GM21529 (cell line): ENCODE measurements around the gene KIF3A.

ENCODE experiments used
- ATAC-seq: cut with Tn5 transposase; IDR thresholded peaks from one replicate; pipeline ENCODE4 v1.9.1; 2021; ENCODE audit not compliant: unreplicated experiment

KIF3A gene

GRCh38 chr5:132664696-132665209 is 72.6 kb downstream of the KIF3A start:
- ATAC-seq = no peak

- peak; percentile 44 for ATAC-seq
Observed at GRCh38 chr5:132663771-132664695, 73.3 kb downstream of the KIF3A start.

GRCh38 chr5:132662925-132663770 is 74.2 kb downstream of the KIF3A start:
- peak; percentile 60 for ATAC-seq

- ATAC-seq = no peak
Observed at GRCh38 chr5:132662004-132662401, 75.3 kb downstream of the KIF3A start.

- no peak for ATAC-seq
Observed at GRCh38 chr5:132661231-132662003, 75.9 kb downstream of the KIF3A start.

- no peak for ATAC-seq
Observed at GRCh38 chr5:132659598-132660493, 77.5 kb downstream of the KIF3A start.

- ATAC-seq = no peak
Observed at GRCh38 chr5:132658381-132659302, 78.7 kb downstream of the KIF3A start.

GRCh38 chr5:132657676-132658380 is 79.5 kb downstream of the KIF3A start, which contains the start of gene IL13:
Gene IL13 (plus strand): TSS chr5:132658173. CDS start chr5:132658187, 14 bp downstream.
- no peak for ATAC-seq

GRCh38 chr5:132656774-132657355 is 80.5 kb downstream of the KIF3A start:
- ATAC-seq = no peak

GRCh38 chr5:132655821-132656773 is 81.2 kb downstream of the KIF3A start:
- no peak for ATAC-seq

- no peak for ATAC-seq
Observed at GRCh38 chr5:132653716-132654115, 83.6 kb downstream of the KIF3A start.

- ATAC-seq = no peak
Observed at GRCh38 chr5:132651838-132652469, 85.4 kb downstream of the KIF3A start.

GRCh38 chr5:132648355-132648754 is 89.0 kb downstream of the KIF3A start:
- ATAC-seq = no peak

- ATAC-seq = no peak
Observed at GRCh38 chr5:132647473-132647872, 89.9 kb downstream of the KIF3A start.

- no peak for ATAC-seq
Observed at GRCh38 chr5:132646583-132647266, 90.6 kb downstream of the KIF3A start.
